HK-2 (cell line): ENCODE measurements around the gene LHFPL3.
"Not testable (repeated sequence)": the region's sequence is repeated elsewhere in the genome, so short reads cannot be mapped to it uniquely, and the experiment has no call there.

Experiments used
- DNase-seq: peaks from one replicate; pipeline ENCODE4 v3.0.0-alpha.2; 2018; ENCODE audit not compliant: unreplicated experiment

LHFPL3 gene

GRCh38 chr7:104595591-104595990 is 267.2 kb downstream of the LHFPL3 start:
- not testable (repeated sequence) for DNase-seq

- no peak for DNase-seq
These were observed 275.6 kb downstream of the LHFPL3 start for GRCh38 chr7:104603957-104604356.

GRCh38 chr7:104604706-104605105 is 276.3 kb downstream of the LHFPL3 start:
- DNase-seq: no peak

GRCh38 chr7:104621321-104621720 is 292.9 kb downstream of the LHFPL3 start:
- no peak for DNase-seq

GRCh38 chr7:104625956-104626355 is 297.6 kb downstream of the LHFPL3 start:
- DNase-seq: no peak

- peak; percentile 15 for DNase-seq
These were observed 299.1 kb downstream of the LHFPL3 start for GRCh38 chr7:104627516-104627915.

GRCh38 chr7:104628017-104628416 is 299.6 kb downstream of the LHFPL3 start:
- DNase-seq: no peak

GRCh38 chr7:104629408-104629807 is 301.0 kb downstream of the LHFPL3 start:
- DNase-seq: no peak

GRCh38 chr7:104640506-104640905 is 312.1 kb downstream of the LHFPL3 start:
- no peak for DNase-seq

GRCh38 chr7:104642560-104642959 is 314.2 kb downstream of the LHFPL3 start:
- no peak for DNase-seq

GRCh38 chr7:104643587-104644217 is 315.3 kb downstream of the LHFPL3 start:
- peak; percentile 1 for DNase-seq

GRCh38 chr7:104650991-104651640 is 322.7 kb downstream of the LHFPL3 start:
- no peak for DNase-seq

GRCh38 chr7:104652434-104652833 is 324.0 kb downstream of the LHFPL3 start:
- no peak for DNase-seq

GRCh38 chr7:104652865-104653264 is 324.5 kb downstream of the LHFPL3 start:
- DNase-seq: no peak

- no peak for DNase-seq
These were observed 325.5 kb downstream of the LHFPL3 start for GRCh38 chr7:104653825-104654401.

GRCh38 chr7:104655592-104655991 is 327.2 kb downstream of the LHFPL3 start:
- DNase-seq: no peak

- no peak for DNase-seq
These were observed 328.1 kb downstream of the LHFPL3 start for GRCh38 chr7:104656467-104656866.

- DNase-seq: no peak
These were observed 328.7 kb downstream of the LHFPL3 start for GRCh38 chr7:104657134-104657533.

GRCh38 chr7:104661575-104661974 is 333.2 kb downstream of the LHFPL3 start:
- DNase-seq: no peak

GRCh38 chr7:104664648-104665047 is 336.2 kb downstream of the LHFPL3 start:
- DNase-seq: no peak

GRCh38 chr7:104677587-104677986 is 349.2 kb downstream of the LHFPL3 start:
- no peak for DNase-seq

GRCh38 chr7:104679085-104679484 is 350.7 kb downstream of the LHFPL3 start:
- DNase-seq: no peak

GRCh38 chr7:104686286-104686685 is 357.9 kb downstream of the LHFPL3 start:
- DNase-seq: no peak
